Measurements from ENCODE around the gene ADGRV1.

Gene ADGRV1

DNA sequence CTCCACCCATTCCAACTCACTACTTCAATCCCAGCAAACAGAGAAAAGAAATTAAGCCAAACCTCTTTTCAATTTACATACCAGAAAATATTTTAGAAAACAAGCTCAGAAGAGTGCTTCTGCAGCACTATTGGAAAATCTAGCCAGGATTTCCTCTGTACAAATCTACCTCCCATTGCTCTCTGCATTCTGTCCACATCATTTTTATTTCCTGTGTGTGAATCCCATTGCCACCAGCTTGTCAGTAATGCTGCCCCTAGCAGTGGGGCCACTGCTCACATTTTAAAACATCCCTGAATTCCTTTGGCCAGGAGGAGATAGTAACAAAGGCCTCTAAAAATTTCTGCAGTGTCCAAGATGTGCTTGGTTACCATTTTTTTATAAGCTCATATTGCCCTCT, 592.0 kb downstream of the ADGRV1 start:
- DNase-seq, result no peak

GRCh38 chr5:91151947-91152346, 593.4 kb downstream of the ADGRV1 start:
- no peak for DNase-seq

DNA sequence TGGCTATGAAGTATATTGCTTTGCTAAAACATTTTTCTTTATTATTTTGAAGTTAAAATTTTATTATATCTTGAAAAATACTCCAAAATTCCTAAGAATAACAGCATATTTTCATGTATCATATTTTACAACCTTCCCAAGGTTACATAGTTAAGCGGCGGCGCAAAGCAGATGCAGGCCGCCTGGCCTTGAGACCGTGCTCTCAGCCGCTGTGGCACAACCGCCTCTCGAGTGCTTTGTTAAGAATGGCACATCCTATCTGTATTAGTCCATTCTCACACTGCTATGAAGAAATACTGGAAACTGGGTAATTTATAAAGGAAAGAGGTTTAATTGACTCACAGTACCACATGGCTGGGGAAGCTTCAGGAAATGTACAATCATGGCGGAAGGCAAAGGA, 595.7 kb downstream of the ADGRV1 start:
- DNase-seq, result no peak

DNA sequence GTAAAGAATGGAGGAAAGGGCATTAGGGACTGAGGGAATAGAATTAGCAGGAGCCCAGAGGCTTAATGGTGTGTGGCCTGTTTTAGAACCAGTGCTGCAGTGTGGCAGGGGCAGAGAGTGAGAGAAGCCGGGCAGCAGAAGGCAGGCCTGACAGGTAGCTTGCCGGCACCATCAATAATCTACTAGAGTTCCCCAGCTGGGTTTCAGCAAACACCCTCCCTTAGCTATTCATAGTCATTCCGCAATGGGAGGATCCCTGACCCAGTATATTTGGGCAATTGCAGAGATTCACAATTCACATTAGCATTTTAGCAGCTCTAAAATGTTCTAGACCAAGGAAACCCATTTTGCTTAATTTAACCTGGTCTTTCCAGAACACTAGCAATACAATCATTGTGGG, 596.7 kb downstream of the ADGRV1 start:
- no peak for DNase-seq

DNA sequence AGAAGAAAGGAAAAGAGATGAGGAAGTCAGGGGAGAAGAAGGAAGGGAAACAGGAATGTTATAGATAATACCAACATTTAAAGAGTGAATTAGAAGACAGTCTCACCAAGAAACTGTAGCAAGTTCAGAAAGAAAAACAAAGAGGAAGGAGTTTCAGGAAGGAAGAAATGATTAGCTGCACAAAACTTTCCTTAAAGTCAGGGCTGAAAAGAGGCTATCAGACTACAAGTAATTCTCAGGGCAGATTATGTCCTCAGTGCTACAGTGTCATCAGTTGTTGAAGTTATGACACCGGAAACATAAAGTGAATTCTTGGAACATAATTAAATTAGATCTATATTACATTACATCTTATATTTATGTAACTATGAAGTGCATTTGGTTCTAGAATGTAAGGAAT, 597.6 kb downstream of the ADGRV1 start:
- no peak for DNase-seq

GRCh38 chr5:91158011-91158410, 599.4 kb downstream of the ADGRV1 start:
- DNase-seq, result no peak

GRCh38 chr5:91159647-91160046, 601.0 kb downstream of the ADGRV1 start:
- no peak for DNase-seq

DNA sequence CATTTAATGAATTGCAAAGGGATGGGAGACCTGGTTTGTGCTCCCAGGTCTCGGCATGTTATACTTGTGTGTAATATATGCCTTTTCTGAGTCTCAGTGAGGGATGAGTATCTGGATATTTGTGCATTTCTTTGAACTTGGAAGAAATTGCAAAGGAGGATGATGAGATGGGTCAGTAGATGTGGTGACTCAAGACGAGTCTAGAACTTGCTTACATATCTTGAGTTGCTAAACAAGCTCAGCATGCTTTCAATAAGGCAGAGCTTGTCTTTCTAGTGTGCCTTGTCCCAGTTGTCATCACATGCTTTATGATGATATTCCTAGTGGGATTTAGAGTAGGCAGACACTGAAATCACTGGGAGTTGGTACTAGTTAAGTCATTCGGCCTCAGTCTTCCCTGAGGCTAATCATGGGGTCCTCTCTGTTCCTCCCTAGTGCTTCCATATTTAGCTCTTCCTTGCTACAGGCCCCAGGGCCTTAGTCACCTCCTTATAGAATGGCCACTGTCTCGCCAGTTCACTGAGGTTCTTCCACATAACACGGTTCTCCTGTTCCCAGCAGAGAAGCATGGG, 602.2 kb downstream of the ADGRV1 start:
- no peak for DNase-seq

DNA sequence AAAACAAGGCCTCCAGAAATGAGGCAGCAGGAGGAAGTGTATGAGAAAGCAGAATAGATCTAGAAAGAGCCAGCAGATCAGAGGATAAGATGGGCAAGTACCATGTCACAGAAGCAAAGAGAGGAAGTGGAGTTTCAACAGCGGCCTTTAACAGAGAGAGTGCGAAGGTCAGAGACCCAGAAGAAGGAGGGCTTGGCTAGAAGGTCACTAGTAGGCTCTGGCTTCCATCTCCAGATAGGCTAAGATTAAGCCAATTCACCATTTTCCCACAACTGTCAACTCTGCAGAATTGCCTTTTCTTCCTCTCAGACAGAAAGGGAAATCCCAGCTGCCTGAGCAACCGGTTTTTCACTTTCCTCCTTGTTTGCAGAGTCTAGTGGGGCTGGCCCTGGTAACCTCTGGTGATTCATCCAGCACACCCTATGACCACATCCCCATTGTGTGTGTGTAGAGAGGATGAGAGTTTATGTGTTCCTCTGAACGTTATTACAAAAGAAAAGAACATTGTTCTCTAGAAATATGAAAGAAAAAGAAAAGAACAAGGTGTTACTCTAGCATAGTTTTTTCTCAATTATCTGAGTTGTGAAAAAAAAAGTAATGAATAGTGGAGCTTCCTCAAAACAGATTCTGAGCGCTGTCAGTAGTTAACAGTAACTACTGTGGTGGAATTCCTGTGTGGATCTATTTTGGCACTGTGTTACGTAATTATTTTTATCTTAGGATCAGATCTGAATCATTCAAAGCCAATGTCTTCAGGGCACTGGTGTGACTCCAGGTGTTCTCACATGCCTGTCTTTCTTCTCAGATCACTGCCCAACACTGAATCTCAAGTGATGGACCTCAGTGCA, 604.2 kb downstream of the ADGRV1 start:
- no peak for DNase-seq

- DNase-seq, result no peak
Measured at GRCh38 chr5:91164424-91164823, 605.8 kb downstream of the ADGRV1 start.

DNA sequence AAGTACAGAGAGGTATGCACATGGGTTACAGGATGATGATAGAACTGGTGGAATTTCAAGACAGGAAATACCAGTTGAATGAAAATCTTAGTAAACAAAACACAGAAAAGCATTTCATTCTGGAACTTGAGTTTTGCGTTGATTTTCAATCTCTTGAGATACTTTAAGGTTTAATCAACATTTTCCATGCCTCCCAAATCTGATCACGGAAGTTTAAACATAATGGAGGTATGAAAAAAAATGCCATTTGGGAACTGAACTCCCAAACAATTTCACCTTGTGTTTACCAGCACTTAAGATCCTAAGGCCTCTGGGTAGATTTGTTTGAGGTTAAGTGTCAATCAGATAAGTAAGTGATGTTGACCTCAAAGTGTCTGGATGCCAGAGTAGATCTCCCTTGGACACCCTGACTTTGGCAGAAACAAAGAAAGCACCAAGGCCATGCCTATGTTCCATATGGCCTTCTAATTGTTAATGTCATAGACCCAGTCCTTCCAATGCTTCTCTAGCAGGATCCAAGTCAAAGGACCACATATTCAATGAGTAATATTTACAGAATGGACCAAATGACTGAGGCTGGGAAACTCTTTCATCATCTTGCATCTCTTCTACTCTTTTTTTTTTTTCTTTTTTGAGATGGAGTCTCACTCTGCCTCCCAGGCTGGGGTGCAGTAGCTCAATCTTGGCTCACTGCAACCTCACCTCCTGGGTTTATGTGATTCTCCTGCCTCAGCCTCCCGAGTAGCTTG, 607.6 kb downstream of the ADGRV1 start:
- no peak for DNase-seq

GRCh38 chr5:91168859-91169258, 610.3 kb downstream of the ADGRV1 start:
- no peak for DNase-seq

DNA sequence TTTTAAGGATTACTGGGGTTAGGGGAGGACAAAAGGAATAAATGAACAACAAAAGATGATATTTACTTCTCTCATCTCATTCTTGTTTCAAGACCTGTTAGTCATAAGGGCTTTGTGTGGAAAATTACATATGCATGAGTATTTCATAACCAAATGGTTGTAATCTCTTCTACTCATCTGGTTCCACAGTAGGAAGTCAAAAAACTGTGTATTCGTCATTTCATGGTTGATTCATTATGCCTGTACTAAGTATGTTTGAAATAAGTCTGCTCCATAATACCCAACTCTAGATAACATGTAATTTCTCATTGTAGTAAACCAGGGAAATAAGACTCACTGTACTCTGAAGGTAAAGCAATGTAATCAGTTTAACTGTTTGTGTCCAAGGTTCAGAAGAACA, 611.7 kb downstream of the ADGRV1 start:
- no peak for DNase-seq

DNA sequence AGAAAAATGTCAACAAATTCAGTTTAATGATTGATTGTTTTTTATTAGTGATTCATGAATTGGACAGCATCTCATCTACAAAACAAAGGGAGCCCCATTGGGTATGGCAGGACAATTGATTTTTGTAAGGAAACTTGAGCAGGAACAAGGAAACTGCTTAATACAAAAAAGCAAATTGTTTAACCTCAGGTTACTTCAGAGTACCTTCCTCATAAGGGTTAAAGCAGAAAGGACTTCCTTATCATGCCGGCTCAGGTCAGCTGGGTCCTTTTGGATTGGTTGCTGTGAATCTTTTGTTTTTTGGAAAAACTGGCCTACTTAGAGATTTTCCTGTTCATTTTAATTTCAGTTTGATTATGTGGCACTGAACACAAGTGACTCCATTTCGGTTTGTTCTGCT, 612.7 kb downstream of the ADGRV1 start:
- no peak for DNase-seq

DNA sequence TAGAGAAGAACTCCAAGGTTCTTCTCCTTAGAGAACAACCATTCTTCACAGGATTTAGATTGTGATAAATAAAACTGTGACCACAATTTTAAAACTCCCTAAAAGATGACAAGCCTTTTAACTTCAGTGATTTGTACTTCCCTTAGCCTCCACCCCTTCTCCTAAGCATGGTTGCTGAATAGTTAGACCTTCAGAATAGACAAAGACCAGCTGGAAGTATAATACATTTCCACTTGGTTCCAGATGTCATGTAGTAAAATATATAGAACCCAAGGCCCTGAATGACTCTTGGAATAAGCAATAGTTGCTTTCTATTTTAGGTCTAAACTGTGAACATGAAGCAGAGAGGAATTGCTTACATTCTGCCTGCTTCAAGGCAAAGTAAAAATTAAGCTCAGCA, 615.8 kb downstream of the ADGRV1 start:
- DNase-seq, result no peak

GRCh38 chr5:91175708-91176107, 617.1 kb downstream of the ADGRV1 start:
- no peak for DNase-seq

DNA sequence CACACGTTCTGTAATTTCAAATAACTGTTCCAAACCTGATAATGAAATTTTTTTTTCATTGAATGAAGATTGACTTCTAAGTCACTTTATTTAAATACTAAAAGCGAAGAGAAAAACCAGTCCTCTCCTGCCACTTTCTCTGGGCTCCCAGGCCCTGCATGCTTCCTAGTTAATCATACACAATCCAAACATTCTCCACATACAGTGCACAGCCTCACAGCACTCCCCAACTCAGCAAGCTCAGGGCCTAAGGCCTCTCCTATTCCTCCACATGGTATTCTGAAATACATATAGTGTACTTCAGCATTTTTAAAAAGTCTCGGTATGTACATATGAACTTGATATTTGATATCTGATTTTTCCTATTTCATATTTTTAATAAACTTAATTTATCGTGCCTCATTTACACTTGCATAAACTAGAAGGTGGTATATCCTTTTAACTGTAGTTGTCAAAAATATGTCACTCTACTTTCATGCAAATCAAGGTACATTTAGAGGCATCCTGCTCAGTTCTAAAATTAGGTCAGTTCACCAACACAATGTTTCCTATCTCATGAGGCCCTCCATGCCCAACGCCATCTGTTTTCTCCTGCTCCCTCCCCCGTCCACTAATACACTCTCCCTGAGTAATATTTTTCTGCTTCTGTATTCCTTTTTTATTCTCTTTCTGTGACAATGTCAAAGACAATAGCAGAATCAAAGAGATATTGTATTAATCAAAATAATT, 617.9 kb downstream of the ADGRV1 start:
- DNase-seq, result no peak

- DNase-seq, result no peak
Measured at GRCh38 chr5:91177085-91177484, 618.5 kb downstream of the ADGRV1 start.

- no peak for DNase-seq
Measured at GRCh38 chr5:91177639-91178038, 619.0 kb downstream of the ADGRV1 start.

DNA sequence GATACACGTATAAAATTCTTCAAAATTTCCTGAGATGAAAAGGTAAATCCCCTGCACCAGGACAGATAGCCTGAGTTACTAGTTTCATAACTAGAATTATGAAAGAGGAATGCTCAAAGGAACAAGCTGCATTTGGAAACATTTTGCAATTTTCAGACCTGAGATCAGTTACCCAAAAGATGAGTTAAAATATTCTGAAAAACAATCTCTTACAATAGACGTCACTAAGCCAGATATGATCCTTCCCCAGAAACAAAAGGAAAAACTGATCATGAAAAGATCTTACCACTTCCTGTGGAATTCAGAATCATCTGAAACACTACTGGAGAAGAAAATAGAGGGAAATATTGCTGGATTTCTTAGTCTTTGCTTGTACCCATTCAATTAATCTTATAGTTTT, 619.9 kb downstream of the ADGRV1 start:
- no peak for DNase-seq

GRCh38 chr5:91179018-91179417, 620.4 kb downstream of the ADGRV1 start:
- DNase-seq, result no peak

- DNase-seq, result no peak
Measured at GRCh38 chr5:91180506-91180905, 621.9 kb downstream of the ADGRV1 start.

DNA sequence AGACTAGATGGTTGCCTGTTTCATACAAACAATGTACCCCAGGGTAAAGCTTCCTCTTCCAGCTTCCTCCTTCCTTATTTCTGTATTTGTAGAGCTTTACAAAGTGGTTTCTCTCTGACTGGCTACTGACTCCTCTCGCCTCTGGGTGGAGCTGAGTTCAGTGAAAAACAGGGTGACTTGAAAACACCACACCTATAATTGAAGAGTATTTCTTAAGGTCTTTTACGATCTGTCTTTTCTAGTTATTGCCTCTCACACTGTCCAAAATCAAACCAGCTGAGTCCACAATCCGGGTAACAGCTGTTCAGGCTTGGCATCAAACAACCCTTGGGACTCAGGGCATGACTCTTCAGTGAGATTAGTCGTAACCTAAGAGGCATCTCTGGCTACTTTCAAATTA, 624.2 kb downstream of the ADGRV1 start:
- DNase-seq, result no peak
